Suprapubic skin (tissue), 4 donors: ENCODE data around the gene ITLN1.

Experiments used
- EP300 ChIP-seq: sonication (generic); formaldehyde crosslinking; IDR thresholded peaks from one replicate; pipeline ENCODE4 v1.6.1; 2017; ENCODE audit warnings: antibody characterized with exemption
- POLR2A ChIP-seq, 2 donors: fragments of 450-650 bp; IDR thresholded peaks; one replicate each; pipeline ENCODE4 v1.6.1; 2017; ENCODE audit warnings: antibody characterized with exemption in 2 of 2, mild to moderate bottlenecking in 2 of 2, moderate library complexity in 2 of 2
- POLR2AphosphoS5 ChIP-seq, 3 donors: sonication (generic); formaldehyde crosslinking; IDR thresholded peaks; one replicate each; pipeline ENCODE4 v1.6.1; 2017; ENCODE audit warnings: antibody characterized with exemption in 3 of 3
- TF ChIP-seq, protein P1 (sequence below), 2 donors: fragments of 200-600 bp in 1 of 2; fragments of 450-650 bp in 1 of 2; sonication (generic) in 1 of 2; IDR thresholded peaks; one replicate each; pipeline ENCODE4 v1.5.1; 2016 to 2019; ENCODE audit warnings: antibody characterized with exemption in 2 of 2, mild to moderate bottlenecking in 1 of 2, moderate library complexity in 1 of 2

DNA sequence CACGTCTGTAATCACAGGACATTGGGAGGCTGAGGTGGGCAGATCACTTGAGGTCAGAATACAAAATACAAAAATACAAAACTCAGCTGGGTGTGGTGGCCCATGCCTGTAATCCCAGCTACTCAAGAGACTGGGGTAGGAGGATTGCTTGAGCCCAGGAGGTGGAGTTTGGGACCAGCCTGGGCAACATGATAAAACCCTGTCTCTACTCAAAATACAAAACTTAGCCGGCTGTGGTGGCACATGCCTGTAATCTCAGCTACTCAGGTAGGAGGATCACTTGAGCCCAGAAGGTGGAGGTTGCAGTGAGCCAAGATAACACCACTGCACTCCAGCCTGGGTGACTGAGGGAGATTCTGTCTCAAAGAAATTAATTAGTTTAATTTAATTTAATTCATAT is 6.5 kb upstream of the ITLN1 start:
- TF ChIP-seq EP300: no peak
- TF ChIP-seq, protein P1, sequence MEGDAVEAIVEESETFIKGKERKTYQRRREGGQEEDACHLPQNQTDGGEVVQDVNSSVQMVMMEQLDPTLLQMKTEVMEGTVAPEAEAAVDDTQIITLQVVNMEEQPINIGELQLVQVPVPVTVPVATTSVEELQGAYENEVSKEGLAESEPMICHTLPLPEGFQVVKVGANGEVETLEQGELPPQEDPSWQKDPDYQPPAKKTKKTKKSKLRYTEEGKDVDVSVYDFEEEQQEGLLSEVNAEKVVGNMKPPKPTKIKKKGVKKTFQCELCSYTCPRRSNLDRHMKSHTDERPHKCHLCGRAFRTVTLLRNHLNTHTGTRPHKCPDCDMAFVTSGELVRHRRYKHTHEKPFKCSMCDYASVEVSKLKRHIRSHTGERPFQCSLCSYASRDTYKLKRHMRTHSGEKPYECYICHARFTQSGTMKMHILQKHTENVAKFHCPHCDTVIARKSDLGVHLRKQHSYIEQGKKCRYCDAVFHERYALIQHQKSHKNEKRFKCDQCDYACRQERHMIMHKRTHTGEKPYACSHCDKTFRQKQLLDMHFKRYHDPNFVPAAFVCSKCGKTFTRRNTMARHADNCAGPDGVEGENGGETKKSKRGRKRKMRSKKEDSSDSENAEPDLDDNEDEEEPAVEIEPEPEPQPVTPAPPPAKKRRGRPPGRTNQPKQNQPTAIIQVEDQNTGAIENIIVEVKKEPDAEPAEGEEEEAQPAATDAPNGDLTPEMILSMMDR (IDR thresholded peaks at IDR 0.05): no peak
- no peak for TF ChIP-seq POLR2AphosphoS5 (IDR thresholded peaks at IDR 0.05)
- TF ChIP-seq POLR2A (IDR thresholded peaks at IDR 0.05): no peak
